GM19351 (cell line): ENCODE results near the gene TRMT61A.
"Not testable (repeated sequence)": the region's sequence is repeated elsewhere in the genome, so short reads cannot be mapped to it uniquely, and the experiment has no call there.

Experiments used
- ATAC-seq: cut with Tn5 transposase; IDR thresholded peaks from one replicate; pipeline ENCODE4 v1.9.1; 2021; ENCODE audit warnings: mild to moderate bottlenecking, moderate library complexity; ENCODE audit not compliant: unreplicated experiment

TRMT61A gene

GRCh38 chr14:103521951-103522563 lies 6.9 kb upstream of the TRMT61A start:
- ATAC-seq = no peak

DNA sequence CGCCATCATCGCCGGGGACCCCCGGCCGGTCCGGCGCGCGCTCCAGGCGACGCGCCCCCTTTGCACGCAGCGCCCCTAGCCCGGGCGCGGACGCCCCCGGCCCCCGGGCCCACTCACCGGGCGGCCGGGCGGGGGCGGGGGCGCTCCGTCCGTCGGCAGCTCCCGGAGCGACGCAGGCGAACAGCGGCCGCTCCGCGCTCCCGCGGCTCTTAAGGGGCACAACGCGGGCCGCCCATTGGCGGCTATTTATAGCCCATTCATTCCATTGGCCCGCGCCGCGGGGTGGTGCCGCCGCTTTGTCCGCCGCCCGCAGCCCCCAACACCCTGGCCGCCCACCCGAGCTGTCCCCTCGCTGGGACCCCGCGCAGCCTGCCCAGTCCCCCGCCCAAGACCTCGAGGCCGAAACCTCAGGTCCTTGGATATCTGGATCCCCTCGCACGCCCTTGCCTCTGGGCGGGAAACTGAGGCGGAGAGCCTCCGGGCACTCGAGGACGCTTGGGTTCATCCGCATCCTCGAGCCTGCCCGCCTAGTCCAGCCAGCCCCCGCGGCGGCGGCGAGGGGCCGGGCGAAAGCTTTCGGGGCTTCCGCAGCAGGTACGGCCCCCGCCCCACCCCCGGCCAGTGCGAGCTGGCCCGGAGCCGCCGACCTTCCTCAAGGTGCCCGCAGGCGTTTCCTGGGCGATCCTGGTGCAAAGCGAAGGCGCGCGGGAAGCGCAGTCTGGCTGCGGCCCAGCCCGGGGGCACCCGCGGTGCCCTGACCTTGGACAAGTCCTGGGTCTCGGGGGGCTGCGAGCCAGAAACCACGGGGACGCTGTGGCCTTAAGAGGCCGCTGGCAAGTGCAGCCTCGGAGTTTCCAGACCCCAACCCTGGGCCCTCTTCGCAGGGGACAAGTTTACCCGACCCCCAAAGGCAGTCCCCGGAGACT lies 6.1 kb upstream of the TRMT61A start, which contains the start of gene CKB:
Gene CKB, minus strand, starts transcription at position 182 of the 926 bp plus-strand sequence. CDS start 337 bp downstream, outside the sequence.
- no peak for ATAC-seq

GRCh38 chr14:103523575-103523954 lies 5.4 kb upstream of the TRMT61A start:
- no peak for ATAC-seq

- ATAC-seq = no peak
Measured at GRCh38 chr14:103524002-103524935, 4.7 kb upstream of the TRMT61A start.

- ATAC-seq = not testable (repeated sequence)
Measured at GRCh38 chr14:103525430-103526246, 3.4 kb upstream of the TRMT61A start.

DNA sequence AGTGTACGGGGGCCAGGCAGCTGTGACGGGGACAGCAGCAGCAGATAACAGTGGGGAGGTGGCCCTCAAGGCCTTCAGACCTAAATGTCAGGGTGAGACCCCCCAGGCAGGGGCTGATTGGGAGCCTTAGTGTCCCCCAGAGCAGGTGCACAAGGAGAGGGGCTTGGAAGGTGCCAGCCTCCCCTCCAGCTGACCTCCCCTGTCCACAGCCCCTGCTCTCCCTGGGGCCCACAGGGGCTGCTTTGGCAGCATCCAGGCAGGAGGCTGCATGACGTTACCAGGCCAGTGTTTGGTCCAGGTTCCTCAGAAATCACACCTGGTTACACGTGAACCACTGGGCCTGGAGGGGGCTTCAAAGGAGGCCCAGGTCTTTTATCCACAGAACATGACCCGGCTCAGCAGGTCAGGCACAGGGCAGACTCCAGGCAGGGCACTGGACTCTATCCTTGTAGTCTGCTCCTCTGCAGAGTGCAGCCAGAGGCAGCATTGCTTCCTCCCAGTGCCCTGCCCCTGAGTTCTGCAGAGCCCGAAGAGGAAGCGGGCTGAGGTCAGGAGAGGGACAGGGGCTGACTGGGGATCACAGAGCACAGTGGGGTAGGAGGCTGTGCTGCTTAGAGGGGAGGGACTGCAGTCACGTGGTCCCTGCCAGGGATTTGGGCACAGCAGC lies 2.6 kb upstream of the TRMT61A start:
- no peak for ATAC-seq

GRCh38 chr14:103526914-103527248 lies 2.1 kb upstream of the TRMT61A start:
- no peak for ATAC-seq

GRCh38 chr14:103527408-103528145 lies 1.4 kb upstream of the TRMT61A start:
- ATAC-seq = peak; percentile 45

GRCh38 chr14:103528146-103528586 lies 830 bp upstream of the TRMT61A start:
- no peak for ATAC-seq

DNA sequence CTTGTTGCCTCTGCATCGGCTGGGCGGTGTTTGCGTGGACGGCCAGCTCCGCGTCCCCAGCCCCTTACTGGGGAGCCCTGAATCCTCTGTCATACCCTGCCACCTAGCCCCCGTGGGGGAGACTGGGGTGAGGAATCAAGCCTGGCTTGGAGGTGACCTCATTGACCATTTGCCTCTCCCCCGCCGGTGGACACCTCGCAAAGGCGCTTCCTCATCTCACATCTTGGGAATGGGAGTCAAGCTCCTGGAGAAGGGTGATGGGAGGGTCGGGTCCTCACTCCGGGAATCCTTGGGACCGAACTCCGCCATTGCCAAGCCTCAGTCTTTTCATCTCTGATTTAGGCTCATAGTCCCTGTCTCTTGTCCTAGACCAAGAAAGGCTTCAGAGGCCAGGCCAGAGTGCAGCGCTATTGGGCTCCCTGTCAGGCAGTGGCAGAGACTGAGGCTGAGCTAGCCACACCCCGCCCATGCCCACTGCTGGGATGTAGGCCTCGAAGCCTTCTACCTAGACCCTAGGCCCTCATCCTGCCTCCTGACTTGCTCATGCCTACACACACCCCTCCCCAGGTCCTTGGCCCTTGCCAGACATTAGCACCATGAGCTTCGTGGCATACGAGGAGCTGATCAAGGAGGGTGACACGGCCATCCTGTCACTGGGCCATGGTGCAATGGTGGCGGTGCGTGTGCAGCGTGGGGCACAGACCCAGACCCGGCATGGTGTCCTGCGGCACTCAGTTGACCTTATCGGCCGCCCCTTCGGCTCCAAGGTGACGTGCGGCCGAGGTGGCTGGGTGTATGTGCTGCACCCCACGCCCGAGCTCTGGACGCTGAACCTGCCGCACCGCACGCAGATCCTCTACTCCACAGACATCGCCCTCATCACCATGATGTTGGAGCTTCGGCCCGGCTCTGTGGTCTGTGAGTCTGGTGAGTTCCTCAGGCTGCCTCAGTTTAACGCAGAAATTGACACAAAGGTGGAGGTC lies 678 bp downstream of the TRMT61A start:
- no peak for ATAC-seq

- no peak for ATAC-seq
Measured at GRCh38 chr14:103530390-103530789, 1.4 kb downstream of the TRMT61A start.

DNA sequence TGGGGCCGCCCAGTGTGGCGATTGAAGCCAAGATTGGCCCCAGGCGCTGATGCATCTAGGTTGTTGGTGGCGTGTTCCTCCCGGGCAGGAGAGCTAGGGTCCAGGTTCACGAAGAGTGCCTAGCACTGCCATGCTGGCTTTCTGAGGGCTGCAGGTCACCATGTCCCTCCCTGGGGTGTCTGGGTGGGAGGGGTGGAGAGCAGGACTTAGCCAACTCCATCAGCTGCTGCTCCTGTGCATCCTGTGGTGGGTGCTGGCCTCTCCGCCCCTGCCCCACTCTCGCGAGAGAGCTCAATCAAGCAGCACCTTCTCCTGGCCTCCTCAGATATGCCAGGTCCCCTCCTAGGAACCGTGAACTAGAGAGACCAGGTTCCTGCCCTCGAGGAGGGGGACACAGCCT lies 1.8 kb downstream of the TRMT61A start:
- ATAC-seq = no peak

GRCh38 chr14:103531421-103532215 lies 2.6 kb downstream of the TRMT61A start:
- ATAC-seq = no peak

DNA sequence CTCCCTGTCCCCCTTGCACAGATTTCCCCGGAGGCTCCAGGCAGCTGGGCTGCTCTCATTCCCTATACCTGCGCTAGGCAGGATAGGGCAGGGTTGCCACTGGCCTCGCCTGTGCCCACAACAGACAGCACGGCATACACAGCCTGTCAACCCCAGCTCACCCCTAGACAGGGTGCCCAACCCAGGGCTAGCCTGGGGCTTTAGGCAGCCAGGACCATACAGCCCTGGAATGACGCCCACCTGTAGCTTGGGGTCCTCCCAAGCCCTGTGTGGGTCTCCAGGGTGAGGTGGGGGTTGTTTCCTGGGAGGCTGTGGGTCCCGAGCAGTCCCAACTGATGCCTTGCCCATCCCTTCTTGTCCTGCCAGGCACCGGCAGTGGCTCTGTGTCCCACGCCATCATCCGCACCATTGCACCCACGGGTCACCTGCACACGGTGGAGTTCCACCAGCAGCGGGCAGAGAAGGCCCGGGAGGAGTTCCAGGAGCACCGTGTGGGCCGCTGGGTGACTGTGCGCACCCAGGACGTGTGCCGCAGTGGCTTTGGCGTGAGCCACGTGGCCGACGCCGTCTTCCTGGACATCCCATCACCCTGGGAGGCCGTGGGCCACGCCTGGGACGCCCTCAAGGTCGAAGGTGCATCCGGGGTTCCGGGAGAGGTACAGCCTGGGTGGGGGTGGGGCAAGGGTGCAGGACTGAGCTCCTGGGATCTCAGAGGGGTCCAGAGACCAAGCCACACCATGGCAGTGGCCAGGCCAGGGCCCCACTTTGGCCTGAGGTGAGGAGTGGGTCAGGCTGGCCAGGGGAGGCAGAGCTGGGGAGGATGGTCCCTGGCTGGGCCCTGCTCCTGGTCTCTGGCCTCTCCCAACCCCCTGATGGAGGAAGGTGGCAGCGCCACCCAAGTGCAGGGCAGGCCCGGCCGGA lies 3.5 kb downstream of the TRMT61A start:
- ATAC-seq = no peak

DNA sequence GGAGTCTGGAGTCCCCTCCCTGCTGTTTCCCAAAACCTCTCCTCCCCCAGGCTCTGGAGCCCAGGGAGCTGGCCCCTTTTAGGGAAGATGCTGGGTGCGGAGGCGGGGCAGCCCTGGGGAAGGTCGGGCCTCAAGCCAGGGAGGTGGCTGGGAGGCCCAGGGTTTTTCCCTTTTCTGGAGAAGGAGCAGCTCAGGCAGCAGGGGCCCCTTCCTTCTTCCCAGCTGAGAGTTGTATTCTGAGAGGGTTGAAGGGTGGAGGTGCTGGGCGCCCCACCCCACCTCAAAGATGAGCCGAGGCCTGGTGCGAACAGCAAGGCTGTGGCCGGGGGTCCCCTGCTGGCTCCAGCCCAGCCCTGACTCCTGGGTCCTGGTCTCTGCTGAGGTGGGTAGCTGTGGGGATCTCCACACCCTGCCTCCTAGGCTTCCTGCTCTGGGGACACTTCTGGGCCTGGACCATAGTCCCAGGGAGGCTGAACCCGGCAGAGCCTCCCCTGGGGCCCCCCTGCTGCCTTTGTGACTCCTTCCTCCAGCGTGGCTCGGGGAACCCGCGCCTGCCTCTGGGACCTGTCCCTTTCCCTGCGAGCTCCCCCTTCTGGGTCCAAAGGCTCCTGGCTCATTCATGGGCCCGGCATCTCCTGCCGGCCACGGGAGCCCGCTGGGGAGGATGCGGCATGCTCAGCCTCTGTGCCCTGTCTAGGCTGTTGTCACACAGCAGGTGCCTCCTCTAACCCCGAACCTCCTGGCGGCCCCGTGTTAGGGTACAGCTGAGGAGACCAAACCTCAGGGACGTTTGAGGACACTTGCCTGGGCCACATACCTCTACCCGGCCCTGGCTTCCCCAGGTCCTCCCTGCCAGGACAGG lies 4.4 kb downstream of the TRMT61A start:
- ATAC-seq = no peak
